H1 (cell line): ENCODE data around the gene DLX4. TPM values are rescaled to one million over a fixed set of nuclear protein-coding genes. Genes with fewer than 3 reads are reported as not detected.

Experiments used
- BACH1 ChIP-seq: IDR thresholded peaks from 2 replicates; pipeline ENCODE4 v1.6.1; 2012; ENCODE audit warnings: low read length, improper control_type of control experiment
- BRCA1 ChIP-seq: IDR thresholded peaks from 2 replicates; pipeline ENCODE4 v1.6.1; 2012; ENCODE audit warnings: low read depth, low read length, improper control_type of control experiment
- HDAC2 ChIP-seq, 2 experiments: fragments of 300-600 bp in 1 of 2; sonication (generic) in 1 of 2; IDR thresholded peaks; 2 replicates each; pipeline ENCODE4 v1.6.1; 2011 to 2012; ENCODE audit warnings: low read depth in 2 of 2, low read length in 2 of 2, mild to moderate bottlenecking in 2 of 2, moderate library complexity in 2 of 2, borderline replicate concordance in 1 of 2, inconsistent platforms in 1 of 2
- HDAC6 ChIP-seq: IDR thresholded peaks from one replicate; pipeline ENCODE4 v1.7.1; 2012; ENCODE audit warnings: low read depth, mild to moderate bottlenecking, inconsistent platforms, low read length, moderate library complexity
- MAFK ChIP-seq: IDR thresholded peaks from 2 replicates; pipeline ENCODE4 v1.6.1; 2012; ENCODE audit warnings: low read depth, mild to moderate bottlenecking, improper control_type of control experiment, low read length
- NANOG ChIP-seq: IDR thresholded peaks from 2 replicates; pipeline ENCODE4 v1.6.1; 2011; ENCODE audit warnings: low read length, low read depth, mild to moderate bottlenecking, inconsistent platforms; ENCODE audit not compliant: insufficient read depth, poor library complexity, severe bottlenecking
- NRF1 ChIP-seq: IDR thresholded peaks from 2 replicates; pipeline ENCODE4 v1.6.1; 2011; ENCODE audit warnings: mild to moderate bottlenecking, low read depth, low read length, improper control_type of control experiment
- POLR2AphosphoS5 ChIP-seq: IDR thresholded peaks from 2 replicates; pipeline ENCODE4 v1.6.1; 2011; ENCODE audit warnings: low read depth, low read length
- RFX5 ChIP-seq: IDR thresholded peaks from 2 replicates; pipeline ENCODE4 v1.6.1; 2011; ENCODE audit warnings: low read depth, low read length, improper control_type of control experiment, borderline replicate concordance
- RNF2 ChIP-seq: fragments of 200-900, 300-1000 bp; sonication (generic); IDR thresholded peaks from 2 replicates; pipeline ENCODE4 v1.7.1; 2016; ENCODE audit warnings: borderline replicate concordance, low read depth, mild to moderate bottlenecking, antibody characterized with exemption, low read length; ENCODE audit not compliant: poor library complexity, severe bottlenecking; ENCODE audit errors: missing control alignments
- SAP30 ChIP-seq: fragments of 300-600 bp; sonication (generic); IDR thresholded peaks from 2 replicates; pipeline ENCODE4 v1.7.1; 2012; ENCODE audit warnings: low read length, moderate library complexity, mild to moderate bottlenecking, inconsistent platforms; ENCODE audit not compliant: insufficient read depth, insufficient replicate concordance
- SP1 ChIP-seq: IDR thresholded peaks from 2 replicates; pipeline ENCODE4 v1.6.1; 2011; ENCODE audit warnings: low read depth, low read length
- SP4 ChIP-seq: IDR thresholded peaks from 2 replicates; pipeline ENCODE4 v1.6.1; 2012; ENCODE audit warnings: low read length, inconsistent platforms
- SUZ12 ChIP-seq: fragments of 200-600 bp; sonication (generic); IDR thresholded peaks from 2 replicates; pipeline ENCODE4 v1.6.1; 2012; ENCODE audit warnings: mild to moderate bottlenecking, inconsistent platforms, low read length, moderate library complexity, mixed read lengths
- TAF1 ChIP-seq: IDR thresholded peaks from 2 replicates; pipeline ENCODE4 v1.6.1; 2011; ENCODE audit warnings: mild to moderate bottlenecking, low read depth, low read length
- polyA plus RNA-seq, 7 experiments: library from polyadenylated mRNA; depleted of rRNA in 3 of 7; stranded (reverse) in 5 of 7; unstranded in 2 of 7; fragments of >200 nt in 5 of 7; fragments of 200-250 nt in 2 of 7; gene quantifications; 1 replicate in 5 of 7; 2 replicates in 1 of 7; 4 replicates in 1 of 7; pipeline versions ENCODE4 v1.2.1 to v1.2.3, GENCODE V29; 2011 to 2013; ENCODE audit warnings: missing spikeins in 2 of 7, mixed read lengths in 2 of 7
- total RNA-seq: library from RNA; stranded (reverse); fragmentation: NEBNext Ultra II Directional; extraction: Animal tissue kit (Norgen Biotek cat#: 25700); gene quantifications from 2 replicates; pipeline ENCODE4 v1.2.1, GENCODE V29; 2021
- TF ChIP-seq, protein P1 (sequence below): IDR thresholded peaks from 2 replicates; pipeline ENCODE4 v1.6.1; 2012; ENCODE audit warnings: inconsistent platforms
- TF ChIP-seq, protein P2 (sequence below): IDR thresholded peaks from 2 replicates; pipeline ENCODE4 v1.6.1; 2012; ENCODE audit warnings: inconsistent platforms

The DLX4 gene
- total and polyA plus RNA-seq, 2 of the 8 experiments (the other 6 are each of a cell fraction or from before 2014, with no cell fraction given): 0.67 to 0.80 TPM

- no peak for TF ChIP-seq RNF2
- no peak for TF ChIP-seq MAFK
- TF ChIP-seq BACH1: no peak
- TF ChIP-seq SAP30: no peak
- no peak for TF ChIP-seq SP4
- 0 out of 2 replicates have a peak, but pooled peaks have one; percentile 29 for TF ChIP-seq POLR2AphosphoS5
- TF ChIP-seq BRCA1: no peak
- TF ChIP-seq, protein P1, sequence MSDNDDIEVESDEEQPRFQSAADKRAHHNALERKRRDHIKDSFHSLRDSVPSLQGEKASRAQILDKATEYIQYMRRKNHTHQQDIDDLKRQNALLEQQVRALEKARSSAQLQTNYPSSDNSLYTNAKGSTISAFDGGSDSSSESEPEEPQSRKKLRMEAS: peak; percentile 29; the same call in 1 of the 2 replicates
- TF ChIP-seq, protein P2, sequence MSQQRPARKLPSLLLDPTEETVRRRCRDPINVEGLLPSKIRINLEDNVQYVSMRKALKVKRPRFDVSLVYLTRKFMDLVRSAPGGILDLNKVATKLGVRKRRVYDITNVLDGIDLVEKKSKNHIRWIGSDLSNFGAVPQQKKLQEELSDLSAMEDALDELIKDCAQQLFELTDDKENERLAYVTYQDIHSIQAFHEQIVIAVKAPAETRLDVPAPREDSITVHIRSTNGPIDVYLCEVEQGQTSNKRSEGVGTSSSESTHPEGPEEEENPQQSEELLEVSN: peak; percentile 38; the same call in 1 of the 2 replicates
- TF ChIP-seq SP1: no peak
- TF ChIP-seq NANOG: no peak
- no peak for TF ChIP-seq HDAC2 (IDR thresholded peaks at IDR 0.05; ENCODE audit: borderline replicate concordance in 1 of 2, low read depth in 2 of 2, low read length in 2 of 2)
- peak; percentile 84 for TF ChIP-seq TAF1
- no peak for TF ChIP-seq HDAC6
- TF ChIP-seq RFX5: no peak
- TF ChIP-seq NRF1: no peak
- no peak for TF ChIP-seq SUZ12
Measured at GRCh38 chr17:49995055-49995738, 26.2 kb downstream of the DLX4 start, which contains the start of gene DLX3 (continued).
